Placental epithelial cell (primary cell): ENCODE data around the gene CFAP298. TPM values are rescaled to one million over a fixed set of nuclear protein-coding genes. Genes with fewer than 3 reads are reported as not detected.

Source experiments
- small RNA-seq: library from RNA; depleted of rRNA; stranded (forward); fragments of <200 nt; gene quantifications from one replicate; pipeline ENCODE3, GENCODE V24; 2012
- total RNA-seq: library from RNA; depleted of rRNA; stranded (reverse); fragments of >200 nt; gene quantifications from 2 replicates; pipeline ENCODE4 v1.2.3, GENCODE V29; 2012

CFAP298 gene
- total RNA-seq = 13.7 and 16.2 TPM in 2 replicates

GRCh38 chr21:32612075-32612998, at the start of gene CFAP298:
TSS of gene CFAP298 (minus strand) at chr21:32612377. CDS start at chr21:32612243, 134 bp downstream.

GRCh38 chr21:32585042-32585710, 27.0 kb downstream of the CFAP298 start, which contains the start of gene TCP10L:
TSS of gene TCP10L (minus strand) at chr21:32585523. CDS start at chr21:32584304, 1,219 bp downstream.

Small RNA genes within 50 kb of the gene (small RNA-seq; reads per million reads assigned to genes)
- gene RNA5SP490 = 0.40 reads per million, percentile 18 among the genes with 10 or more reads in this experiment

Other genes starting within 250 kb of the CFAP298 start
- gene URB1, start 219.4 kb downstream of the CFAP298 start, total RNA-seq = 11.8 and 17.5 TPM in 2 replicates
- 0.43 and 2.7 TPM in 2 replicates for gene EVA1C, start 199.7 kb downstream of the CFAP298 start, total RNA-seq
- 0.39 TPM in 1 of 2 replicates, not detected in the other for gene TCP10L, start 26.9 kb downstream of the CFAP298 start, total RNA-seq
- 6.3 and 6.4 TPM in 2 replicates for gene SYNJ1, start 115.6 kb upstream of the CFAP298 start, total RNA-seq
- gene PAXBP1, start 159.4 kb upstream of the CFAP298 start, total RNA-seq = 27.3 and 29.4 TPM in 2 replicates